ENCODE results near the gene SIPA1L3.

SIPA1L3 gene

DNA sequence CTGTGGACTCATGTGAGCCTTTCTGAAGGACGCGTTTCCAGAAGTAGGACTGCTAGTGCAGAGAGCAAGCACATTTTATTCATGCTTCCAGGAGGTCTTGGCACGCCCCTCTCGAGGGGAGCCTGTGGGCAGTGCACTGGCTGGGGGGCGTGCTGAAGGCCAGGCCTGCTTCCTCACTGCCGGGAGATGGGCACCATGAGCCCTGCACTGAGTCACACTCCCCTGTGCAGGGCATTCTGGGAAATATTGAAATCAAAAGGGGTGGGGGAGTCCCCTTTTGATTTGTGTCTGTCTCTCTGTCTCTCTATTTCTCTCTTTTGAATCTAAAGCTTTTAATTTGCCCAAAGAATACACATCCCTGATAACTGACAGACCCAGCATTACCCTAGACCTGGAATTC, 283.1 kb downstream of the SIPA1L3 start:
- Histone ChIP-seq H3K4me3 (ENCODE audit: low read depth, low read length, poor library complexity, severe bottlenecking) (no peak overlapping the region), H3K9ac (ENCODE audit: low read length) (no peak overlapping the region)

DNA sequence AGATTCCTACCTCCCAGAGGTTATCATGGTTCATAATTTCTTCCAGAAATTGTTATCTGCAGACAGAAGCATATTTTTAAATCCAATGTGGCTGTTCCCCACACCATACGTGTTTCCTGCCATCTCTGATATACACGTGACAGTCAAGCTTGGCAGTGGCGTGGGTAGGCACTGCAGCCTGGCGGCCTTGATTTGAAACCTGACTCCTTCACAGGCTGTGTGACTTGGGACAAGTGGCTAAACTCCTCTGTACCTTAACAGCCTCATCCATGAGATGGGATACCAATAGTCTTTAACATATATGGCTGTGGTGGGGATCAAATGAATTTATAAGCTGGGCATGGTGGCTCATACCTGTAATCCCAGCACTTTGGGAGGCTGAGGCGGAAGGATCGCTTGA, 283.8 kb downstream of the SIPA1L3 start:
- H4K20me1 ChIP-seq (ENCODE audit: insufficient read depth, low read length) = no peaks in the 10 kb centered on the region
- no peaks in the 10 kb centered on the region for H3F3A ChIP-seq (ENCODE audit: insufficient read depth, low read length)
- no peak overlapping the region for H2AFZ ChIP-seq (ENCODE audit: low read length)
- no peak overlapping the region for H3K4me3 ChIP-seq (ENCODE audit: low read depth, low read length, poor library complexity, severe bottlenecking)
- no peaks in the 10 kb centered on the region for H3K4me1 ChIP-seq (ENCODE audit: insufficient read depth, low read length, severe bottlenecking)
- TF ChIP-seq EZH2 (IDR thresholded peaks at IDR 0.05; ENCODE audit: borderline replicate concordance, low read length) = no peak
- TF ChIP-seq, protein P1, sequence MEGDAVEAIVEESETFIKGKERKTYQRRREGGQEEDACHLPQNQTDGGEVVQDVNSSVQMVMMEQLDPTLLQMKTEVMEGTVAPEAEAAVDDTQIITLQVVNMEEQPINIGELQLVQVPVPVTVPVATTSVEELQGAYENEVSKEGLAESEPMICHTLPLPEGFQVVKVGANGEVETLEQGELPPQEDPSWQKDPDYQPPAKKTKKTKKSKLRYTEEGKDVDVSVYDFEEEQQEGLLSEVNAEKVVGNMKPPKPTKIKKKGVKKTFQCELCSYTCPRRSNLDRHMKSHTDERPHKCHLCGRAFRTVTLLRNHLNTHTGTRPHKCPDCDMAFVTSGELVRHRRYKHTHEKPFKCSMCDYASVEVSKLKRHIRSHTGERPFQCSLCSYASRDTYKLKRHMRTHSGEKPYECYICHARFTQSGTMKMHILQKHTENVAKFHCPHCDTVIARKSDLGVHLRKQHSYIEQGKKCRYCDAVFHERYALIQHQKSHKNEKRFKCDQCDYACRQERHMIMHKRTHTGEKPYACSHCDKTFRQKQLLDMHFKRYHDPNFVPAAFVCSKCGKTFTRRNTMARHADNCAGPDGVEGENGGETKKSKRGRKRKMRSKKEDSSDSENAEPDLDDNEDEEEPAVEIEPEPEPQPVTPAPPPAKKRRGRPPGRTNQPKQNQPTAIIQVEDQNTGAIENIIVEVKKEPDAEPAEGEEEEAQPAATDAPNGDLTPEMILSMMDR (IDR thresholded peaks at IDR 0.05; ENCODE audit: low read length) = no peak
- no peak overlapping the region for H3K9ac ChIP-seq (ENCODE audit: low read length)
- H3K27me3 ChIP-seq (ENCODE audit: insufficient read depth, low read length) = no peaks in the 10 kb centered on the region
- H3K27ac ChIP-seq (ENCODE audit: low read depth, low read length, poor library complexity, severe bottlenecking) = peak overlapping the region; percentile 15
- H3K9me3 ChIP-seq (ENCODE audit: low read length) = no peaks in the 10 kb centered on the region
- H3K9me2 ChIP-seq (ENCODE audit: low read depth, low read length) = no peaks in the 10 kb centered on the region
- no peaks in the 10 kb centered on the region for H3K79me2 ChIP-seq (ENCODE audit: insufficient read depth, low read length)
- H3K36me3 ChIP-seq (ENCODE audit: insufficient read depth, low read length) = peaks cover 5% of the 10 kb centered on the region; the same call in 1 of the 2 replicates
- H3K4me2 ChIP-seq (ENCODE audit: low read length) = no peak overlapping the region

More for the DNA sequence above, 283.1 kb downstream of the SIPA1L3 start:
- Histone ChIP-seq H3K27me3 (ENCODE audit: insufficient read depth, low read length) (no peaks in the 10 kb centered on the region), H4K20me1 (ENCODE audit: insufficient read depth, low read length) (no peaks in the 10 kb centered on the region), H3K9me2 (ENCODE audit: low read depth, low read length) (no peaks in the 10 kb centered on the region), H3K9me3 (ENCODE audit: low read length) (no peaks in the 10 kb centered on the region), H3K4me2 (ENCODE audit: low read length) (no peak overlapping the region), H3K36me3 (ENCODE audit: insufficient read depth, low read length) (peaks cover 12% of the 10 kb centered on the region), H3K27ac (ENCODE audit: low read depth, low read length, poor library complexity, severe bottlenecking) (peak overlapping the region; percentile 15), H3K4me1 (ENCODE audit: insufficient read depth, low read length, severe bottlenecking) (no peaks in the 10 kb centered on the region), H2AFZ (ENCODE audit: low read length) (no peak overlapping the region), H3K79me2 (ENCODE audit: insufficient read depth, low read length) (no peaks in the 10 kb centered on the region), H3F3A (ENCODE audit: insufficient read depth, low read length) (no peaks in the 10 kb centered on the region)
- TF ChIP-seq, protein P1 (IDR thresholded peaks at IDR 0.05; ENCODE audit: low read length) = no peak
- no peak for TF ChIP-seq EZH2 (IDR thresholded peaks at IDR 0.05; ENCODE audit: borderline replicate concordance, low read length)

DNA sequence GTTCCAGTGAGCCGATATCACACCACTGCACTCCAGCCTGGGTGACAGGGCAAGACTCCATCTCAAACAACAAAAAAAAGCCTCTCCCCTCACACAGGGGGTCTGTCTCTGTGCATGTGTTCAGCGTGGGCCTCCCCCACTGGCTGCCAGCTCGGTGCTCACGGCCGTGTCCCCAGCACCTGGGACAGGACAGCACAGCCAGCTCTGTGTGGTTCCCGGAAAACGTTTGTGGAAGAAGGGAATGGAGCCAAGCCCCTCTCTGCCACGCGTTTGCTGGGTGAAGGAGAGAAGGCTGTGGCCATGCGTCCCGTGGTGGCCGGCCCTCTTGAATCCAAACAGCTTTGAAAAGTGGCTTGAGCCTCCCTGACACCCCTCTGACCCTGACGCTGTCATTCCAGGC, 284.7 kb downstream of the SIPA1L3 start:
- no peaks in the 10 kb centered on the region for H3K27me3 ChIP-seq (ENCODE audit: insufficient read depth, low read length)
- no peak overlapping the region for H3K27ac ChIP-seq (ENCODE audit: low read depth, low read length, poor library complexity, severe bottlenecking)
- TF ChIP-seq, protein P1 (IDR thresholded peaks at IDR 0.05; ENCODE audit: low read length) = no peak
- no peak for TF ChIP-seq EZH2 (IDR thresholded peaks at IDR 0.05; ENCODE audit: borderline replicate concordance, low read length)
- H3K4me2 ChIP-seq (ENCODE audit: low read length) = no peak overlapping the region
- H3K4me3 ChIP-seq (ENCODE audit: low read depth, low read length, poor library complexity, severe bottlenecking) = no peak overlapping the region
- no peaks in the 10 kb centered on the region for H3K9me2 ChIP-seq (ENCODE audit: low read depth, low read length)
- H3K36me3 ChIP-seq (ENCODE audit: insufficient read depth, low read length) = peaks cover 4% of the 10 kb centered on the region; the same call in 1 of the 2 replicates
- H4K20me1 ChIP-seq (ENCODE audit: insufficient read depth, low read length) = no peaks in the 10 kb centered on the region
- H3K9ac ChIP-seq (ENCODE audit: low read length) = no peak overlapping the region
- no peaks in the 10 kb centered on the region for H3K4me1 ChIP-seq (ENCODE audit: insufficient read depth, low read length, severe bottlenecking)
- no peak overlapping the region for H2AFZ ChIP-seq (ENCODE audit: low read length)
- no peaks in the 10 kb centered on the region for H3F3A ChIP-seq (ENCODE audit: insufficient read depth, low read length)
- H3K79me2 ChIP-seq (ENCODE audit: insufficient read depth, low read length) = no peaks in the 10 kb centered on the region
- no peaks in the 10 kb centered on the region for H3K9me3 ChIP-seq (ENCODE audit: low read length)

All from OCI-LY1 (cell line).